Natural killer cell treated with Interleukin-12 subunit alpha and Interleukin-12 subunit beta and Interleukin-15 and Interleukin-18, amount 100 ng/mL, for 72 hours (primary cell): ENCODE data around the gene DPP9. TPM values are rescaled to one million over a fixed set of nuclear protein-coding genes. Genes with fewer than 3 reads are reported as not detected.
A peak's percentile ranks its signal among the peaks of the same experiment; 100 is the strongest.

Experiments
- ATAC-seq, 2 donors: fragments of 150-1000 bp; cut with Tn5 transposase in 1 of 2; sonication (Bioruptor Pico), chemical (Tn5 transposase) in 1 of 2; 2 replicates each; pipeline ENCODE4 v1.10.0; 2021
- DNase-seq: peaks from one replicate; pipeline ENCODE4 v3.0.0; 2022; ENCODE audit warnings: low spot score
- H3K27ac Mint-ChIP-seq, 2 donors: 1 replicate in 1 of 2; 2 replicates in 1 of 2; pipeline ENCODE4 v1.8.0; 2022; ENCODE audit warnings: mixed read lengths in 2 of 2, mild to moderate bottlenecking in 1 of 2, moderate library complexity in 1 of 2
- H3K27me3 Mint-ChIP-seq, 2 donors: 1 replicate in 1 of 2; 2 replicates in 1 of 2; pipeline ENCODE4 v1.8.0; 2022; ENCODE audit warnings: mixed read lengths in 2 of 2
- H3K36me3 Mint-ChIP-seq: one replicate; pipeline ENCODE4 v1.8.0; 2022; ENCODE audit warnings: mixed read lengths
- H3K4me1 Mint-ChIP-seq, 2 donors: 1 replicate in 1 of 2; 2 replicates in 1 of 2; pipeline ENCODE4 v1.8.0; 2022; ENCODE audit warnings: low read depth in 2 of 2, mixed read lengths in 2 of 2, mild to moderate bottlenecking in 1 of 2
- H3K4me3 Mint-ChIP-seq: one replicate; pipeline ENCODE4 v1.8.0; 2022; ENCODE audit warnings: mixed read lengths
- H3K9me3 Mint-ChIP-seq: 2 replicates; pipeline ENCODE4 v1.8.0; 2022; ENCODE audit warnings: mixed read lengths
- total RNA-seq, 2 donors: library from RNA; stranded (reverse); gene quantifications; one replicate each; pipeline ENCODE4 v1.2.3, GENCODE V29; 2022

The DPP9 gene
- 100 to 1,000 TPM; 125 to 175 TPM for total RNA-seq

DNA sequence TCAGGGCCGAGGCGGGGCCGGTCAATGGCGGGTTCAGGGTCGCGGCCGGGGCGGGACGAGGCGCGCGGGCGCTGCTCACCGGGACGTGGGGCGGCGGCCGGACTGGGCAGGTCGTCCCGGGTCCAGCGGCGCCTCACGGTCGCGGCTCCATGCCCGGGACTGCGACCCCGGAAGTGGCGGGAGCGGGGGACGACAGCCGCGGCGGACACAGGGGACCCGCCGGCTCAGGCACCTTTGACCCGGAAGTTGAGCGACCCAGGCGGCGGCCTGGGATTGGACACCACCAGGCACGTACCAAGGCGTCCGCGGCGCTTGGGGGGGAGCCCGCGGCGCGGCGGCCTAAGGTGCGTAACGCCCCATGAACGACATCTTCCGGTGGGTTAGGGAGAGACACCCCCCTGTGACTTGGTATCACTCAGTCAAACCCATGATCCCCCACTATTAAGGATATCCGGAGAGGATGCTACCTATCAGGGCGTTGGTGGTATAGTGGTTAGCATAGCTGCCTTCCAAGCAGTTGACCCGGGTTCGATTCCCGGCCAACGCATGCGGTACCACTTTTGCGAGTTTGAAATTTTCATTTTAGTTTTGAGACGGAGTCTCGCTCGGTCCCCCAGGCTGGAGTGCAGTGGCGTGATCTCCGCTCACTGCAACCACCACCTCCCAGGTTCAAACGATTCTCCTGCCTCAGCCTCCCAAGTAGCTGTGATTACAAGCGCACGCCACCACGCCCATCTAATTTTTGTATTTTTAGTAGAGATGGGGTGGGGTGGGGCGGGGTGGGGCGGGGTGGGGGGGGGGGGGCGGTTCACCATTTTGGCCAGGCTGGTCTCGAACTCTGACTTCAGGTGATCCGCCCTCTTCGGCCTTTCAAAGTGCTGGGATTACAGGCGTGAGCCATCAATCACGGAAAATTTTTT, at the start of gene DPP9:
Gene DPP9, minus strand, starts transcription at position 248 of the 920 bp plus-strand sequence. CDS start 3,936 bp downstream, outside the sequence.
- peaks cover 9% of the 10 kb centered on the region for H3K36me3 Mint-ChIP-seq
- peak; percentile 98 for ATAC-seq
- peaks cover 33 to 35% of the 10 kb centered on the region in 2 donors for H3K4me1 Mint-ChIP-seq
- peak within 1 kb of the TSS; percentile 88 to 94 for H3K27ac Mint-ChIP-seq
- peak within 1 kb of the TSS; percentile 98 for H3K4me3 Mint-ChIP-seq
- H3K27me3 Mint-ChIP-seq: no peaks in the 10 kb centered on the region
- peak; percentile 99 for DNase-seq
- no peaks in the 10 kb centered on the region for H3K9me3 Mint-ChIP-seq

GRCh38 chr19:4773047-4773640, 49.5 kb upstream of the DPP9 start:
- Mint-ChIP-seq H3K27me3 (peaks cover 14 to 24% of the 10 kb centered on the region in 2 donors), H3K27ac (no peak overlapping the region), H3K4me3 (no peak overlapping the region)

DNA sequence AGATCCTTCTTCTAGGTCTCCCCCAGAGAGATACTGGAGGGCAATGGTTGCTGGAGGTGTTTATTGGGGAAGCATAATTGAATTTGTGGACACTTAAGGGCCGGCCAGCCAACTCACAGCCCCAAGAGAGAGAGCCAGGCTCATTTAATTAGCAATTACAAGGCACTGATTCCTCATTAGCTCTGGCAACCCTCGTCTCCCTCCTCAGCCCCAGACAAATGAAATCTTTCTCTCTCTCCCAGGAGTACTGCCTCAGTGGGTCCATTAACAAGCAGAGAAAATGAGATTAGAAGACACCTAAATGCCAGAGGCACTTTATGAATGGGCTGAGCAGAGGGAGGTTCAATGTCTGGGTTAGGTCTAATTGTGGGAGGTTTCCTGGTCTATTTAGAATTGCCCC, 48.9 kb upstream of the DPP9 start:
- peaks cover 10 to 22% of the 10 kb centered on the region in 2 donors for H3K27me3 Mint-ChIP-seq
- no peaks in the 10 kb centered on the region for H3K36me3 Mint-ChIP-seq
- ATAC-seq (no peak), DNase-seq (no peak)
- H3K4me3 Mint-ChIP-seq: no peak overlapping the region
- H3K9me3 Mint-ChIP-seq: no peaks in the 10 kb centered on the region
- peaks cover 0 to 8% of the 10 kb centered on the region in 2 donors for H3K4me1 Mint-ChIP-seq
- no peak overlapping the region for H3K27ac Mint-ChIP-seq

More at GRCh38 chr19:4773047-4773640, 49.5 kb upstream of the DPP9 start:
- no peaks in the 10 kb centered on the region for H3K36me3 Mint-ChIP-seq
- DNase-seq: no peak
- H3K4me1 Mint-ChIP-seq: peaks cover 0 to 8% of the 10 kb centered on the region in 2 donors
- ATAC-seq: no peak
- no peaks in the 10 kb centered on the region for H3K9me3 Mint-ChIP-seq

DNA sequence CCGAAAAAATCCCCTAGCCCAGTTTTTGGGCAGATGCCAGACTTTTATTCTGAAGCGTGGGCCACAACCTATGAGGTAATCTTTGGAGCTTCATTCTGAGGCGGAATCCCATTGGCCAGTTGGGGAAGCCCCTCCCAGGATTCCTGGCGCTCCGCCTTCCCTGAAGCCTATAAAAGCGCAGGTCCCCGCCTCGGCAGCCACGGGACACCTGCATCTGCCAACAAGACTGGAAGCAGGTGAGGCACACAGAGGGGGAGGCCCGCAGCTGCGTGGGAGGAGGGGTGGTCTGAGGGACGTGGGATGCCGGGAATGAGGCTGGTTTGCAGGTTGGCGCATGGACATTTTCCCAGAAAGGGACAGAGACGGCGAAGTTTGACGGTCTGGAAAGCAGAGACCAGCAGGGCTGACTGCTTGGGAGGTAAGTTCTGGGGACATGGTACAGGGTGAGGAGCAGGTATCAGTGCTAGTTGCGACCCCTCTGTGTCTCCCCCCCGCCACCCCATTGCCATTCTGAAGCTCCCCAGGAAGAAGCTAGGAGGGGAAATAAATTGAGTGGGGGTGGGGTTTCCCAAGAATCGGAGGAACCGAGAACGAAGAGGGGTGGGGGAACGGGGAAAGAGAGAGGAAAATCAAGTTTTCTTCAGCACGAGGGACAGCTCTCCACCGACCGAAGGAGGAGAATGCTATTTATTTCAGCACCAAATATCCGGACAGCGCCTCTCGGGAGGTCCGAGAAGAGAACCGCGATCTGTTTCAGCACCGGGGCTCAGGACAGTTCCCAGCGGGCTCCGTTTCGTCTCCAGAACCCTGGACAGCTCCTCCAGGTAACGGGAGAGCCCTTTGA, 45.5 kb upstream of the DPP9 start:
- Mint-ChIP-seq H3K27me3 (peaks cover 19% of the 10 kb centered on the region in 2 donors), H3K27ac (no peak overlapping the region), H3K4me3 (no peak overlapping the region), H3K4me1 (peaks cover 0 to 8% of the 10 kb centered on the region in 2 donors), H3K9me3 (no peaks in the 10 kb centered on the region), H3K36me3 (no peaks in the 10 kb centered on the region)
- peak; percentile 83 for ATAC-seq
- DNase-seq: peak; percentile 79

DNA sequence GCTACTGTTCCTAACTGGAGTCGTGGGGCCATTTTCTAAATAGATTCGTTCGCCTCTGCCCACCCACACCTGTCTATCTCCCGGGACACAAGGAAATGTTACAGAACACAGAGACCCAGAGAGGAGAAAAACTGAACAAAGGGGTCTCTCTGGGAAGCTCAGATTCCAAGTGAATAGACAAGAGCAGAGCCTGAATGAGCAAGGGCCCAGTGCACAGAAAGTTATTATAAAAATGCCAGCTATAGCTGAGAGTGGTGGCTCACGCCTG, 40.7 kb upstream of the DPP9 start:
- no peak overlapping the region for H3K27ac Mint-ChIP-seq
- peaks cover 0 to 6% of the 10 kb centered on the region in 2 donors for H3K4me1 Mint-ChIP-seq
- peaks cover 10 to 20% of the 10 kb centered on the region in 2 donors for H3K27me3 Mint-ChIP-seq
- no peaks in the 10 kb centered on the region for H3K36me3 Mint-ChIP-seq
- ATAC-seq (no peak), DNase-seq (no peak)
- H3K4me3 Mint-ChIP-seq: no peak overlapping the region
- no peaks in the 10 kb centered on the region for H3K9me3 Mint-ChIP-seq

DNA sequence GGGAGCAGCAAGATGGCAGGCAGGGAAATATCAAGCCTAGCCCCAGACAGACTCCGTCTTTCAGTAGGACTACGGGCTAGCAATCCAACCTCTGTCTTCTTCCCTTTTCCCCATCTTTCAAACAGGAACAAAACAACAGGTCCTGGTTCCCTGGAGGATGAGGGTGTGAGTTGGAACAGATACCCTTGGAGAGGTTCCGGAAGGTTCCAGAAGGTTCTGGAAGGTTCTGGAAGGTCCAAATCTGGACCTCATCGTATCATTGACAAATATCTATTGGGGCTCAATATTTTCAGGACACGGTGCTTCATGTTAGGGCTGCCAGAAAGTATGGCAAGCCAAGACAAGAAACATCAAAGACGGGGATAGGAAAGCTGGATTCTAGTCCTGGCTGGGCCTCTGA, 39.4 kb upstream of the DPP9 start:
- DNase-seq (no peak), ATAC-seq (no peak)
- peaks cover 0 to 6% of the 10 kb centered on the region in 2 donors for H3K4me1 Mint-ChIP-seq
- H3K36me3 Mint-ChIP-seq: no peaks in the 10 kb centered on the region
- no peaks in the 10 kb centered on the region for H3K9me3 Mint-ChIP-seq
- H3K27me3 Mint-ChIP-seq: peaks cover 13 to 20% of the 10 kb centered on the region in 2 donors
- no peak overlapping the region for H3K27ac Mint-ChIP-seq
- no peak overlapping the region for H3K4me3 Mint-ChIP-seq

DNA sequence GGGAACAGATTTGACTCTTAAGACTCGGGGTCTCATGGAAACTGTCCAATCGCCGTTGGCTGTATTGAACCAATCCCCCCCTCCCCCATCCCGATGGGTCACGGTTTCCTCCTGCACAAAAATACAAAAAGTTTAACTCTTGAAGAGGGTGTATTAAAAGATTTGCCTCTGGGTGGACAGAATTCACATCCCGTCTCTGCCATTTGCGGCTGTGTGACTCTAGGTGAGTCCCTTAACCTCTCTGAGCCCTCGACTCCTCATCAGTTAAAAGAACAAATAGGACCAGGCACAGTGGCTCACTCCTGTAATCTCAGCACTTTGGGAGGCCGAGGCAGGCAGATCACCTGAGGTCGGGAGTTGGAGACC, 36.6 kb upstream of the DPP9 start:
- Mint-ChIP-seq H3K27me3 (peaks cover 11% of the 10 kb centered on the region in 2 donors), H3K4me3 (peak overlapping the region; percentile 32), H3K36me3 (no peaks in the 10 kb centered on the region), H3K9me3 (no peaks in the 10 kb centered on the region), H3K27ac (no peak overlapping the region), H3K4me1 (peaks cover 0 to 6% of the 10 kb centered on the region in 2 donors)
- ATAC-seq (no peak), DNase-seq (no peak)

GRCh38 chr19:4759388-4760284, 36.0 kb upstream of the DPP9 start:
- Mint-ChIP-seq H3K36me3 (no peaks in the 10 kb centered on the region), H3K4me3 (no peak overlapping the region), H3K4me1 (peaks cover 0 to 6% of the 10 kb centered on the region in 2 donors), H3K27ac (no peak overlapping the region), H3K9me3 (no peaks in the 10 kb centered on the region), H3K27me3 (peaks cover 11% of the 10 kb centered on the region in 2 donors)
- DNase-seq (peak; percentile 95), ATAC-seq (peak; percentile 93 to 98)

- Mint-ChIP-seq H3K27me3 (peaks cover 11% of the 10 kb centered on the region in 2 donors), H3K36me3 (no peaks in the 10 kb centered on the region), H3K9me3 (no peaks in the 10 kb centered on the region), H3K4me1 (peaks cover 0 to 6% of the 10 kb centered on the region in 2 donors), H3K4me3 (no peak overlapping the region), H3K27ac (no peak overlapping the region)
- no peak for ATAC-seq
- DNase-seq: no peak
These were observed 35.0 kb upstream of the DPP9 start for GRCh38 chr19:4758659-4759058.

DNA sequence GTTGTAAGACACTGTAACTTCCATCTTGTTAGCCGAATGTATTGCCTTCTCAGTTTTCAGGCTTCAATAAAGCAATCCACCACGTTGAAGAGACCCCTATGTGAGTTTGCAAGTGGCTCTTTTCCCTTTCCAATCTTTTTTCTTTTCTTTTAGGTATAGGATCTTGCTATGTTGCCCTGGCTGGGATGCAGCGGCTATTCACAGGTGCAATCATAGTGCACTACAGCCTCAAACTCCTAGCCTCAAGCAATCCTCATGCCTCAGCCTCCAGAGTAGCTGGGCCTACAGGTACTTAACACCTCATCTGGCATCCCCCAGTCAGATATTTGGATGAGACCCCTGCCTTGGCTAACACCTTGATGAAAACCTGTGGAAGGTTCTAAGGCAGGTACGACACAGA, 34.4 kb upstream of the DPP9 start:
- H3K36me3 Mint-ChIP-seq: no peaks in the 10 kb centered on the region
- H3K9me3 Mint-ChIP-seq: no peaks in the 10 kb centered on the region
- ATAC-seq: no peak
- no peak overlapping the region for H3K4me3 Mint-ChIP-seq
- no peak for DNase-seq
- H3K4me1 Mint-ChIP-seq: peaks cover 0 to 6% of the 10 kb centered on the region in 2 donors
- peaks cover 8 to 10% of the 10 kb centered on the region in 2 donors for H3K27me3 Mint-ChIP-seq
- H3K27ac Mint-ChIP-seq: no peak overlapping the region

DNA sequence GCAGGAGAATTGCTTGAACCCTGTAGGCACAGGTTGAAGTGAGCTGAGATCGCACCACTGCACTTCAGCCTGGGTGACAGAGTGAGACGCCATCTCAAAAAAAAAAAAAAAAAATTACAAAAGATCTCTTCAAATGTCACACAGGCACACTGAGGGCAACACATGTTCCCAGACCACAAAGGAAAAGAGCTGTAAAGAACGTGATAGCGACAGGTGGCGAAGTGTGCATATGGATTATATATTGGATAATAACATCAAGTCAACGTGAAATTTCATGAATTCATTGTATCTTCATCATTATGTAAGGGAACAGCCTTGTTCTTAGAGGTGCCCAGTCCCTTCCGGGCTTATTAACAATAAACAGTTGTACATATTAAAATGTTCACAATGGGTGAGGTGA, 31.8 kb upstream of the DPP9 start:
- no peaks in the 10 kb centered on the region for H3K4me1 Mint-ChIP-seq
- no peak overlapping the region for H3K4me3 Mint-ChIP-seq
- no peak overlapping the region for H3K27ac Mint-ChIP-seq
- no peaks in the 10 kb centered on the region for H3K36me3 Mint-ChIP-seq
- DNase-seq (no peak), ATAC-seq (no peak)
- no peaks in the 10 kb centered on the region for H3K9me3 Mint-ChIP-seq
- peaks cover 0 to 4% of the 10 kb centered on the region in 2 donors for H3K27me3 Mint-ChIP-seq

- ATAC-seq (no peak), DNase-seq (no peak)
- Mint-ChIP-seq H3K4me1 (no peaks in the 10 kb centered on the region), H3K27me3 (peaks cover 0 to 9% of the 10 kb centered on the region in 2 donors), H3K9me3 (no peaks in the 10 kb centered on the region), H3K27ac (no peak overlapping the region), H3K36me3 (no peaks in the 10 kb centered on the region), H3K4me3 (no peak overlapping the region)
These were observed 30.6 kb upstream of the DPP9 start for GRCh38 chr19:4754248-4754647.
